GM12878 (cell line): Measurements from ENCODE around the gene TMEM19. TPM values are rescaled to one million over a fixed set of nuclear protein-coding genes. Genes with fewer than 3 reads are reported as not detected.

ENCODE experiments used
- ATAC-seq: fragments of 200-7000 bp; cut with Tn5 transposase; 3 replicates; pipeline ENCODE4 v1.9.1; 2020; ENCODE audit warnings: mild to moderate bottlenecking, moderate library complexity
- BruUV-seq: library from RNA; stranded (reverse); fragments of 400-500 nt; replicated peaks from 2 replicates; lab custom pipeline; 2021; lab: Mats Ljungman, UMichigan
- CTCF ChIA-PET: fragments of 300-600 bp; sonication (Branson Sonifier 250); formaldehyde crosslinking; extraction: SDS; loops from one replicate; lab custom pipeline; 2021; ENCODE audit warnings: inconsistent platforms; lab: Yijun Ruan, JAX
- POLR2A ChIA-PET: fragments of 350-600 bp; formaldehyde crosslinking; extraction: SDS; loops from one replicate; lab custom pipeline; 2021; ENCODE audit warnings: inconsistent platforms; lab: Charles Lee
- RAD21 ChIA-PET: fragments of 300-600 bp; sonication (Branson Sonifier 250); formaldehyde crosslinking; loops from one replicate; lab custom pipeline; 2023; ENCODE audit warnings: antibody characterized with exemption; ENCODE audit not compliant: unreplicated experiment; lab: Charles Lee
- SMC1A ChIA-PET: fragments of 300-600 bp; sonication (Branson Sonifier 250); formaldehyde crosslinking; loops from one replicate; lab custom pipeline; 2023; ENCODE audit not compliant: unreplicated experiment, uncharacterized antibody; lab: Charles Lee
- DNase-seq: peaks from one replicate; pipeline ENCODE4 v3.0.0-alpha.2; 2011; ENCODE audit warnings: low read depth, low spot score
- FAIRE-seq: peaks from 3 replicates; lab custom pipeline; 2011; peaks lifted over from hg19 to GRCh38; lab: Jason Lieb, UNC
- H2AFZ ChIP-seq: 2 replicates; pipeline ENCODE4 v1.6.0; 2011; ENCODE audit warnings: low read depth, low read length, control low read depth; ENCODE audit not compliant: control insufficient read depth
- H3K27ac ChIP-seq: 2 replicates; pipeline ENCODE4 v1.5.1; 2011; ENCODE audit warnings: control low read depth; ENCODE audit not compliant: control insufficient read depth, insufficient read depth
- H3K27me3 ChIP-seq, 2 experiments: replicated peaks in 1 of 2; 2 replicates each; pipeline versions ENCODE4 v1.6.0 to v1.6.1; 2011; ENCODE audit warnings: low read length in 1 of 2; ENCODE audit not compliant: control insufficient read depth in 2 of 2, insufficient read depth in 2 of 2
- H3K36me3 ChIP-seq, 2 experiments: 2 replicates each; pipeline ENCODE4 v1.5.1; 2011; ENCODE audit warnings: low read length in 1 of 2; ENCODE audit not compliant: control insufficient read depth in 2 of 2, insufficient read depth in 2 of 2
- H3K4me1 ChIP-seq: 2 replicates; pipeline ENCODE4 v1.6.1; 2011; ENCODE audit warnings: mild to moderate bottlenecking, low read length, moderate library complexity, mixed read lengths; ENCODE audit not compliant: control insufficient read depth, insufficient read depth
- H3K4me2 ChIP-seq: 2 replicates; pipeline ENCODE4 v1.6.0; 2011; ENCODE audit warnings: control low read depth; ENCODE audit not compliant: control insufficient read depth, insufficient read depth
- H3K4me3 ChIP-seq: fragments of 200-600 bp; sonication (generic); 2 replicates; pipeline ENCODE4 v1.5.1; 2016
- H3K79me2 ChIP-seq: 2 replicates; pipeline ENCODE4 v1.6.0; 2011; ENCODE audit warnings: low read length; ENCODE audit not compliant: control insufficient read depth, insufficient read depth
- H3K9ac ChIP-seq: 2 replicates; pipeline ENCODE4 v1.8.0; 2011; ENCODE audit warnings: low read length, control low read depth, mixed read lengths; ENCODE audit not compliant: control insufficient read depth, insufficient read depth
- H3K9me3 ChIP-seq: replicated peaks from 3 replicates; pipeline ENCODE4 v1.5.1; 2011; ENCODE audit warnings: mild to moderate bottlenecking, low read length; ENCODE audit not compliant: control insufficient read depth, insufficient read depth
- H4K20me1 ChIP-seq: 2 replicates; pipeline ENCODE4 v1.6.0; 2011; ENCODE audit not compliant: control insufficient read depth, insufficient read depth
- CREB1 ChIP-seq: IDR thresholded peaks from 2 replicates; pipeline ENCODE4 v1.6.1; 2012; ENCODE audit warnings: low read depth, mild to moderate bottlenecking, inconsistent platforms
- CUX1 ChIP-seq: IDR thresholded peaks from 2 replicates; pipeline ENCODE4 v1.6.1; 2012; ENCODE audit warnings: improper control_type of control experiment, low read depth, low read length; ENCODE audit not compliant: insufficient replicate concordance
- DPF2 ChIP-seq: fragments of 450-650 bp; IDR thresholded peaks from 2 replicates; pipeline ENCODE4 v1.6.1; 2017; ENCODE audit warnings: mild to moderate bottlenecking
- E2F8 ChIP-seq: fragments of 450-650 bp; IDR thresholded peaks from 2 replicates; pipeline ENCODE4 v1.6.1; 2018; ENCODE audit warnings: mild to moderate bottlenecking, low read depth, moderate library complexity; ENCODE audit not compliant: partially characterized antibody
- ESRRA ChIP-seq: IDR thresholded peaks from 2 replicates; pipeline ENCODE4 v1.6.1; 2012; ENCODE audit warnings: mild to moderate bottlenecking, low read length, improper control_type of control experiment
- HDGF ChIP-seq: fragments of 450-650 bp; IDR thresholded peaks from 2 replicates; pipeline ENCODE4 v1.6.1; 2016; ENCODE audit warnings: antibody characterized with exemption
- IRF5 ChIP-seq: fragments of 450-650 bp; IDR thresholded peaks from 2 replicates; pipeline ENCODE4 v1.6.1; 2017; ENCODE audit warnings: borderline replicate concordance
- PAX5 ChIP-seq: IDR thresholded peaks from 2 replicates; pipeline ENCODE4 v1.6.1; 2011; ENCODE audit warnings: low read depth, low read length, borderline replicate concordance
- PBX3 ChIP-seq: IDR thresholded peaks from 2 replicates; pipeline ENCODE4 v1.6.1; 2011; ENCODE audit warnings: mild to moderate bottlenecking, low read depth, low read length, moderate library complexity; ENCODE audit not compliant: insufficient replicate concordance
- RFX5 ChIP-seq: IDR thresholded peaks from 2 replicates; pipeline ENCODE4 v1.6.1; 2011; ENCODE audit warnings: low read depth, low read length, improper control_type of control experiment
- ZNF207 ChIP-seq: fragments of 450-650 bp; IDR thresholded peaks from 2 replicates; pipeline ENCODE4 v1.6.1; 2014; ENCODE audit warnings: antibody characterized with exemption, mild to moderate bottlenecking, borderline replicate concordance
- WGBS: methylation state at CpG from one replicate; pipeline ENCODE4 v1.1.6; 2016; ENCODE audit warnings: low lambda C conversion rate; ENCODE audit not compliant: insufficient replicate concordance, insufficient coverage; ENCODE audit errors: missing lambda C conversion rate; 5-methylcytosine and 5-hydroxymethylcytosine counted together
- in situ Hi-C: fragments of 300-500 bp; cut with MboI; formaldehyde crosslinking; loops from 9 replicates; pipeline ENCODE4 v1.14.3; 2018; ENCODE audit warnings: mixed read lengths
- intact Hi-C: fragments of 100-400 bp; cut with micrococcal nuclease; formaldehyde crosslinking; loops from one replicate; pipeline ENCODE4 v1.14.2; 2022; ENCODE audit not compliant: unreplicated experiment
- polyA plus RNA-seq, 11 experiments: library from polyadenylated mRNA; depleted of rRNA in 4 of 11; unstranded in 6 of 11; stranded (reverse) in 5 of 11; fragments of >200 nt; fragmentation: Nextera tagmentation in 4 of 11; fragmentation: Illumina TruSeq in 1 of 11; extraction: Ambion mirVana in 4 of 11; extraction: Trizol in 1 of 11; gene quantifications; 1 replicate in 1 of 11; 2 replicates in 10 of 11; pipeline versions ENCODE4 v1.2.1 to v1.2.3, GENCODE V29; 2011 to 2016; ENCODE audit warnings: inconsistent platforms in 2 of 11, missing spikeins in 2 of 11, low read depth in 1 of 11
- total RNA-seq, 4 experiments: library from RNA; depleted of rRNA in 3 of 4; stranded (reverse); fragments of >200 nt in 3 of 4; fragmentation: Illumina TruSeq in 1 of 4; extraction: Trizol in 1 of 4; gene quantifications; 2 replicates each; pipeline versions ENCODE4 v1.2.1 to v1.2.3, GENCODE V29; 2013 to 2021

The TMEM19 gene
- total and polyA plus RNA-seq, 10 of the 15 experiments (the other 5 are each of a cell fraction or from before 2014, with no cell fraction given): 26.7 to 54.9 (median 39.3) TPM

- SMC1A ChIA-PET: no interaction called here
- H3K36me3 ChIP-seq: no peaks in the 10 kb centered on the region
- in situ Hi-C loops: no loop called here
- POLR2A ChIA-PET: interaction anchor here (0.6 kb wide), 1 partner anchor 21 kb away, joined by 3 read pairs; no protein-coding TSS in a partner anchor
- DNase-seq (no peak), ATAC-seq (no peak), FAIRE-seq (no peak)
- H3K27ac ChIP-seq: no peak overlapping the region
- intact Hi-C loops: no loop called here
- H3K4me2 ChIP-seq: no peak overlapping the region
- no peak overlapping the region for H3K9ac ChIP-seq
- peaks cover 14% of the 10 kb centered on the region for H3K79me2 ChIP-seq
- H3K27me3 ChIP-seq: no peaks in the 10 kb centered on the region
- H4K20me1 ChIP-seq: no peaks in the 10 kb centered on the region
- H3K4me3 ChIP-seq: no peak overlapping the region
- RAD21 ChIA-PET: no interaction called here
- no peak overlapping the region for H2AFZ ChIP-seq
- 94% methylated on average over 1 of the region's 1 CpG for WGBS
- H3K9me3 ChIP-seq: no peaks in the 10 kb centered on the region
- H3K4me1 ChIP-seq: peaks cover 10% of the 10 kb centered on the region
- CTCF ChIA-PET: interaction anchor here (1.3 kb wide), 1 partner anchor 13 kb away, joined by 3 read pairs; no protein-coding TSS in a partner anchor
- no TSS peak for BruUV-seq
- TF ChIP-seq PAX5: no peak
- no peak for TF ChIP-seq RFX5
- TF ChIP-seq ESRRA: no peak
- no peak for TF ChIP-seq ZNF207
- TF ChIP-seq DPF2: no peak
- TF ChIP-seq E2F8: no peak
- TF ChIP-seq CREB1: no peak
- TF ChIP-seq HDGF: no peak
- no peak for TF ChIP-seq CUX1
- TF ChIP-seq IRF5: no peak
- TF ChIP-seq PBX3: no peak
Measured at GRCh38 chr12:71682466-71682865, 3.4 kb upstream of the TMEM19 start.
